NCI-H1436 (cell line): Measurements from ENCODE around the gene SELENOM.
A peak's percentile ranks its signal among the peaks of the same experiment; 100 is the strongest.
"Not testable (repeated sequence)": the region's sequence is repeated elsewhere in the genome, so short reads cannot be mapped to it uniquely, and the experiment has no call there.

ENCODE experiments used
- DNase-seq: peaks from one replicate; lab custom pipeline; 2025; lab: John Stamatoyannopoulos, UW

The SELENOM gene

DNA sequence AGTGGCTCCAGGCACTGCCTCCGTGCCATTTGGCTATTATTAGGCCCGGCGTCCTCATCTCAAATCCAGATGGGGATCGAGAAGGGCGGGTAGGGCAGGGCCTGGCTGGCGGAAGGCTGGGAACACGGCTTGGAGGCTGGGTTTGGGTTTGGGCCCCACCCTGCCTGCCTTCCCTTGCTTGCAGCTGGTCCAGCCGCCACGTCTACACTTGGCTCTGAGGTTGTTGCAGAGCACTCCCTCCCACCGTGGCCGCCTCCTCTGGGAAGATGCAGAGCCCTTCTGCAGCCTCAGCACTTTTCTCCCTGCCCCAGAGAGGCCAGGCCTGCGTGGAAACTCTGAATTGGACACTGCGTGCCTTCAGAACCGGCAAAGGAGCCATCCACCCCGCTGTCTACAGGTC, 31.4 kb downstream of the SELENOM start:
- no peak for DNase-seq

DNA sequence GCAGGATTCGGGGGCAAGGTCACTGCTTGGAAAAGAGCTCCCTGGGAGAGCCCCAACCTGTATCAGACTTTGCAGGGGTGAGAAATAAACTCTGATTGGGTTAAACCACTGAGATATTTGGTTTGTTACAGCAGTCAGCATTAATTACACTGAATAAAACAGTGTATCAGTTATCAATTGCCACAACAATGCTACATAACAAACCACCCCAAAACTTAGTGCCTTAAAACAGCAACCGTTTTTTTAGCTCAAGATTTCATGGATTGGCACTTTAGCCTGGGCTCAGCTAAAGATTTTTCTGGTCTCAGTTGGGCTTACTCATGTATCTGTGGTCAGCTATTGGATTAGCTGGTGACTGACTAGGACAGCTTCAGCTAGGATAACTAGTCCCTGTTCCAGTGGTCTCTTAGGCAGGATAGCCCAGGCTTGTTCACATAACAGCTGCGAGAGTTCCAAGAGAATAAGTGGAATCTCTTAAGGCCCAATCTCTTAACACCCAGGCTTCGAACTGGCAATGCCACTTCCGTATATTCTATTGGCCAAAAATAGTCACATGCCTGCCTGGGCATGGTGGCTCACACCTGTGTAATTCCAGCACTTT, 33.7 kb downstream of the SELENOM start:
- DNase-seq: not testable (repeated sequence)

DNA sequence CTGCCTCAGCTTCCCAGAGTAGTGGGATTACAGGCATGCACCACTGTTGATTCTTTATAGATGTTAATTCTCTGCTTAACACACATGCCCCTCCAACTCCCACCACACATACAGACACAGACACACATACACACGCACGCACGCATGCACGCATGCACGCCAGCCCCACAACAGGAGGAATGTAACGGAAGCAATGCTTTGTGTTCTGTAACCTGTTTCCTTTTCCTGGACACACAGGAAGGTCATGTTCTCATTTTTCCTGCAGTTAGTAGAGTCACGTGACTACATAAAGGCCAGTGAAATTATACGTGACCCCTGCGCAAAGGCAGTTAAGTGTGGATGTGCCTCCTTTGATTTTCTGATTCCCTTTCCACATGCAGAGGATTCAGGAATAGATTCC, 34.2 kb downstream of the SELENOM start:
- DNase-seq: not testable (repeated sequence)

DNA sequence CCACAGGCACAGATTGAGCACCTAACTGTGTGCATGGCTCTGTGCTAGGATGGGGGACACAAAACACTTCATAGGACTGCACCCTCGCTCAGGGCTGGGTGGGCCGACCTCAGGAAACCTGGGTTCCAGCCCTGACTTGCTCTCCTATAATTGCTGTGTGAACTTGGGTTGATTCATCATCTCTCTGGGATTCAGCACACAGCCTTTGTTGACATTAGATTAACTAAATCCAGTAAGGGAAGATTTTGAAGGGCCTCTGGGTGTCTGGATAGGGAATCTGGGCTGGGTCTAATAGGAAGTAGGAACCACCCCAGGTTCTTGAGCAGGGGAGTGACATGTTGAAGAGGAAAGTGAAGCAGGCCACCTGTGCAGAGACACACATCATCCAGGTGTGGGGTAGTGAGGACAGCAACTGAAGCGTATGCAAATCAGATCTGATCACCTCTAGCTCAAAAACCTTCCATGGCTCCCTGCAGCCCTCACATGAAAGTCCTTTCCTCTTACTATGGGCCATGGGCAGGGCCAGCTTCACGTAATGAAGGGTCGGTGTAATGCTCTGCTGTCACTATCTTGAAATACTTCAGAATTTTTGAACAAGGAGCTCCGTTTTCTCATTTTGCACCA, 37.6 kb downstream of the SELENOM start:
- not testable (repeated sequence) for DNase-seq

DNA sequence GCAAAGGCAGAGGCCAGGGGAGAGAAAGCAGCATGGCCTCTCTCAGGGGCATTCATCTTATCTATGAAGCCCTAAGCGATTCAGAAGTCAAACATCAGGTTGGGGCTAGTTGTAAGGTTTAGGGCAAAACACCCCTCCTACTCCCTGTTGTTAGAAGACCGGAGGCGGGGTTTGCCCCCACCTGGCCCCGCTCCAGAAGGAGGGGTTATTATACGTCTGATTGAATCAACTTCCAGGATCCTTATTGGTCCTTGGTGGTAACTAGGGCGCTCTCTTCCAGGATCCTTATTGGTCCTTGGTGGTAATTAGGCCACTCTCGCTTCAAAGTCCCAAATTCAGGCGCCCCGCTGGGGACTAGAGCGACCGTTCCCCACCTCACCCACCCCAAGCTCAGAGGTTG, 38.4 kb downstream of the SELENOM start:
- DNase-seq: no peak

DNA sequence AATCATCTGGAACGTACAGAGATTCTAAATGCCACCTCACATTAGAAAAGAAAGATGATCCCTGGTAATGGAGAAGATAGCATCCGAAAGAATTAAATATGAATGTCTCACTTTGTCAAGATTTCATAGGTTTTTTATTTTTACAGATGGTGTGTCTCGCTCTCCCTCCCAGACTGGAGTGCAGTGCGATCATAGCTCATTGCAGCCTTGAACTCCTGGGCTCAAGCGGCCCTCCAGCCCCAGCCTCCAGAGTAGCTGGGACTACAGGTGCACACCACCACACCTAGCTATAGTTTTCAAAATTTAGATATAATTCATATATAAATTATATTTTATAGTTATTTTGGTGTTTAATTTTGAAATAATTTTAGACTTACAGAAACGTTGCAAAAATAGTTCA, 43.0 kb downstream of the SELENOM start:
- no peak for DNase-seq

DNA sequence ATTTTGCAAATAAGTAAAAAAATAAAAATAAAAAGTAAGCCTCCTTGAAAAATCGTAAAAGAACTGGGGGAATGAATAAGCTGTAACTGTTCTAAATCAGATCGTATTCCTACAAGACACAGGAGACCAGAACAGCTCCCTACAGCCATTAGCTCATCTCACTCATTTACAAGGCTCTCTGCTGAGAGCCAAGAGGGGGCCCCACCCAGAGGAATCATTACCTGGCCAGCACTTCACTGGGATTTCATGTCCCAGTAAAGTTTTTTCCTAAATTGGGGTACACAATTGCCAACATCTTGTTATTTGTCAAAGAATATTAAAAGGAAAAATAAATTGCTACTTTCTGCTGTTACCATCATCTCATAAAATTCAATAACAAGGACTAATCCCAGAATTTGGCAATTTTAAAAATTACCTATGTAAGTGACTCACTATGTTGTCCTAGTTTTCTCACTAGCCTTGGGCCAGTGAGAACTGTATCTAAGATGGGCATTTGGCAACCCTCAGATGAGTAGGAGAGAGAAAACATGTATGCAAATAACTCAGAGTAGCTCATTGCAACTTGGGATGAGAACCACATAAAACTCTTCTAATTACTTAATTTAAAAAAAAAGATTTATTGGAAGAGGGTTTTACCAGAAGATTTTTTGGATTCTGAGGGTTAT, 44.7 kb downstream of the SELENOM start:
- no peak for DNase-seq

DNA sequence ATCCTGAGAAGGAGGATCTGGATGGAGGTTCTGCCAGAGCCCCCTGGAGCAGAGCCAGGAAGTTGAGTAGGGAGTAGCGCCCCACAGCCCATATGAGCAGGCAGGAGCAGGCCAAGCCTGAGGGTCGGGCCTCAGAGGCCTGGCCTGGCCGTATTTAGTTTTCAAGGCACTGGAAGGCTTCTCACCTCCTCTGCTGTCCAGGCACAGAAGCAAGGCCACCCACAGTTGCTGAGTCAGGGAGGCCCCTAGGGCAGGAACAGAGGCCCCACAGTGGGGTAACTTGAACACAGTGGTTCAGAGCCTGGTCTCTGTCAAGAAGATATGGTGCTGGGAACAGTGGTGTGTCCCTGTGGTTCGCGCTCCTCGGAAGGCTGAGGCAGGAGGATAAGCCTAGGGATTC, 47.7 kb downstream of the SELENOM start:
- DNase-seq: not testable (repeated sequence)

DNA sequence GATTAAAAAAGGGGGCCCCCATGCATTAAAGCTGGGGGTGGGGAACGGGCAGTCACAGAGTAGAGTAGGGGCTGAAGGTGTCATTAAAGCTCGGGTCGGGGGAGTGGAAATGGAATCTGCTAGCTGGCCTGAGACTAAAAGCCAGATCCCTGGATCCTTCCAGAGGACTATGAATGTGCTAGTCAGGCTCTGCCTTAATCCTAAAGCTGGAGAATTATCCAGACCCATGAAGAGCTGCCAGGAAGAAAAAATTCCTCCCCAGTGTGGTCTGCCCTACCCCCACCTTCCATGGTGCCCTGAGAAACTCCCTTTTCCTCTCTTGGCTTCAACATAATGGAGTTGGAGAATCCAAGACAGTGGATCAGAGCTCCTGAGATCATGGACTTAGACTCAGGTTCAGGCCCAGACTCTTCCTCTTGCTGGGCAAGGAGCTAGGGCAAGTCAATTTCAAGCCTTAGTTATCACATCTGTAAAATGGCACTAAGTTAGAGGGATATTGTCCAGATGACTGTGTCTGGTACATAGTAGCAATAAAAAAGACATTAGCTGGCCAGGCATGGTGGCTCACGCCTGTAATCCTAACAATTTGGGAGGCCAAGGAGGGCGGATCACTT, 50.3 kb downstream of the SELENOM start:
- DNase-seq: no peak

DNA sequence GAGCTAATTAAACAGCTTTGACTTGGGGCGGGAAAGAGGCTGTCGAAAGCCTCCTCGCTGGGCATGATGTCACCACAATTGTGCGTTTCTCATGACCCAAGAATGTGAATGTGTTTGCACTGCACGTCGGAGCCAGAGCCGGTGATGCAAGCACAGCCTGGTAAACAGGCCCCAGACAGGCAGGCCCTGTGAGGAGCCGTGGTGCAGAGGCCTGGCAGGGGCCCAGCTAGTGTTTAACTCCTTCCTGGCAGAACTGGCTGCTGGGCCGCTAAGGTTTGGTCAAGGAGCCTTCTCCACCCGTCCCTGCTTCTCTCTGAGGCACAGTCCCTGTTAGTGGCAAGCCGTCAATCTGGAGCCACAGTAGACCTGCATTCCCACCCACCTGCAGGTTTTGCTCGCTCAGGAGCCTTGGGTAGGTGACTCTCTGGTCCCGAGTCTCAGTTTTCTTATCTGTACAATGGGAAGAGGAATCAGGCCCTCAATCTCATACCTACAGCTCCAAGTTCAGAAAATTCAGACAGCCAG, 51.7 kb downstream of the SELENOM start:
- peak; percentile 4 for DNase-seq

DNA sequence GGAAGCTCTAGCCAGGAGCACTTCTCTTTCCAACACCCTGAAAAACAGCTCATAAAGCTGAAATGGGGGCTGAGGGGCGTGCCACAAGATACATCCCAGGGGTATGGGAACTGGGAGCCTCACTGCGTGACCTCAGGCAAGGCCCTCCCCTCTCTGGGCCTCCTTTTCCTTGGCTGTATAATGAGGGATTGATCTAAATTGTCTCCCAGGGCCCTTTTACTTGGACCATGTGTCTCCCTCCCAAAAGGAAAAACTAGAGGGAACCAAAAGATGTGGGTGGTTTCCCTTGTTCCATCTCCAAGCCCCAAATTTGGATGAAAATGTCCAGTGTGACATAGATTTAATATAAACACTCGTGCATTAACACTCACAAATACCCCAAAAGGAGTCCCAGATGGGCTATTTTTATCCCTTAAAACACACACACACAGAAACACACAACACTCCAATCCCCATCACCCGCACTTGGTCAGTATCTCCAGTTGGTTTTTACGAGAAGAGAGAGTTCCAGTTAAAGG, 52.2 kb downstream of the SELENOM start:
- no peak for DNase-seq
